Testis (tissue), 3 donors: ENCODE data around the gene UHMK1. TPM values are rescaled to one million over a fixed set of nuclear protein-coding genes. Genes with fewer than 3 reads are reported as not detected.

Source experiments
- DNase-seq: peaks from one replicate; pipeline ENCODE4 v3.0.0-alpha.2; 2019
- H3K27ac ChIP-seq, 2 donors: fragments of 200-600 bp; sonication (generic); one replicate each; pipeline ENCODE4 v1.5.1; 2019
- H3K27me3 ChIP-seq: fragments of 200-600 bp; sonication (generic); one replicate; pipeline ENCODE4 v1.5.1; 2019
- H3K36me3 ChIP-seq: fragments of 200-600 bp; sonication (generic); one replicate; pipeline ENCODE4 v1.5.1; 2017; ENCODE audit warnings: low read depth; ENCODE audit errors: missing control alignments
- H3K4me1 ChIP-seq: fragments of 200-600 bp; sonication (generic); one replicate; pipeline ENCODE4 v1.5.1; 2019
- H3K4me3 ChIP-seq, 2 donors: fragments of 200-600 bp; sonication (generic); one replicate each; pipeline ENCODE4 v1.5.1; 2017 to 2019
- H3K9me3 ChIP-seq: fragments of 200-600 bp; sonication (generic); one replicate; pipeline ENCODE4 v1.5.1; 2017
- POLR2A ChIP-seq: fragments of 450-650 bp; IDR thresholded peaks from one replicate; pipeline ENCODE4 v1.6.1; 2017; ENCODE audit warnings: antibody characterized with exemption, mild to moderate bottlenecking, moderate library complexity
- WGBS, 2 donors: methylation state at CpG; one replicate each; pipeline ENCODE4 v1.1.5; 2018; 5-methylcytosine and 5-hydroxymethylcytosine counted together
- intact Hi-C: fragments of 100-400 bp; cut with DNase I; formaldehyde crosslinking; loops from one replicate; pipeline ENCODE4 v1.15.1; 2023; ENCODE audit warnings: low total_unique reads
- polyA plus RNA-seq: library from polyadenylated mRNA; stranded (reverse); fragments of 350-450 nt; fragmentation: Illumina TruSeq; extraction: RNeasy Lipid Tissue Mini Kit (QIAGEN cat#74804); gene quantifications from one replicate; pipeline ENCODE4 v1.2.3, GENCODE V29; 2014; ENCODE audit warnings: low read depth, low replicate concordance; ENCODE audit not compliant: insufficient read depth
- small RNA-seq, 2 donors: library from RNA; depleted of rRNA; stranded (forward); fragments of <200 nt; gene quantifications; one replicate each; pipeline ENCODE3, GENCODE V24; 2016
- total RNA-seq, 2 donors: library from RNA; depleted of rRNA; stranded (reverse); fragments of >200 nt; gene quantifications; one replicate each; pipeline ENCODE4 v1.2.3, GENCODE V29; 2016
- TF ChIP-seq, protein P1 (sequence below), 3 experiments: fragments of 450-650 bp in 2 of 3; fragments of 200-600 bp in 1 of 3; sonication (generic) in 1 of 3; IDR thresholded peaks; one replicate each; pipeline ENCODE4 v1.5.1; 2016 to 2019; ENCODE audit warnings: antibody characterized with exemption in 3 of 3, mild to moderate bottlenecking in 2 of 3, moderate library complexity in 1 of 3

Gene UHMK1
- total and polyA plus RNA-seq, 3 donors from 2014 or later, result 23.2 to 36.9 (median 35.8) TPM

DNA sequence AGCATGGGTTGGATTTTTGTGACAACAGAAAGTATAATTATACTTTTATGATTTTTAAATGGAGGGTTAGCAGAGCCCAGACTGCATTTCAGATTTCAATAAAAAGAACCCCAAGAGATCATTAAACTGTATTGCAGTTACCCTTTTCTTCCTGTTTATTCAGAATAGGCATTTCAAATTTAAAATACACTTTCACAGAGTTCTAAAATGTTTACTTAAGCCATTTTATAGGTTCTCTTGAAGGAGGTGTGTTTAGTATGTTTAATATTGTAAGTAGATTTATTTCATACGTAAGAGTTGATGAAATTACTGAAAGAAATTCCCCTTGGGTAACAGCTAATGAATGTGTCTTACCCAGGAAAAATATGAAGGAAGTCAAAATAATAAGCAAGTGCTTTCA is 81.3 kb downstream of the UHMK1 start:
- H3K27me3 ChIP-seq, result no peaks in the 10 kb centered on the region
- no peak for TF ChIP-seq POLR2A
- TF ChIP-seq, protein P1, sequence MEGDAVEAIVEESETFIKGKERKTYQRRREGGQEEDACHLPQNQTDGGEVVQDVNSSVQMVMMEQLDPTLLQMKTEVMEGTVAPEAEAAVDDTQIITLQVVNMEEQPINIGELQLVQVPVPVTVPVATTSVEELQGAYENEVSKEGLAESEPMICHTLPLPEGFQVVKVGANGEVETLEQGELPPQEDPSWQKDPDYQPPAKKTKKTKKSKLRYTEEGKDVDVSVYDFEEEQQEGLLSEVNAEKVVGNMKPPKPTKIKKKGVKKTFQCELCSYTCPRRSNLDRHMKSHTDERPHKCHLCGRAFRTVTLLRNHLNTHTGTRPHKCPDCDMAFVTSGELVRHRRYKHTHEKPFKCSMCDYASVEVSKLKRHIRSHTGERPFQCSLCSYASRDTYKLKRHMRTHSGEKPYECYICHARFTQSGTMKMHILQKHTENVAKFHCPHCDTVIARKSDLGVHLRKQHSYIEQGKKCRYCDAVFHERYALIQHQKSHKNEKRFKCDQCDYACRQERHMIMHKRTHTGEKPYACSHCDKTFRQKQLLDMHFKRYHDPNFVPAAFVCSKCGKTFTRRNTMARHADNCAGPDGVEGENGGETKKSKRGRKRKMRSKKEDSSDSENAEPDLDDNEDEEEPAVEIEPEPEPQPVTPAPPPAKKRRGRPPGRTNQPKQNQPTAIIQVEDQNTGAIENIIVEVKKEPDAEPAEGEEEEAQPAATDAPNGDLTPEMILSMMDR (IDR thresholded peaks at IDR 0.05), result no peak
- intact Hi-C loops, result no loop called here
- WGBS, 2 donors, result 93 to 98% methylated on average over 1 of the region's 1 CpG
- H3K4me3 ChIP-seq, result no peak overlapping the region
- DNase-seq, result no peak
- H3K4me1 ChIP-seq, result no peaks in the 10 kb centered on the region
- H3K36me3 ChIP-seq, result no peaks in the 10 kb centered on the region
- no peak overlapping the region for H3K27ac ChIP-seq
- H3K9me3 ChIP-seq, result no peaks in the 10 kb centered on the region

Small RNA genes within 50 kb of the gene (small RNA-seq; reads per million reads assigned to genes)
- 0 reads per million in 2 donors for gene UQCRBP2

Other genes starting within 250 kb of the UHMK1 start
- gene SPATA46, start 121.0 kb upstream of the UHMK1 start, total RNA-seq, result 10 to 100 TPM; 12.7 to 20.0 TPM
- 72.9 TPM for gene SPATA46, start 121.0 kb upstream of the UHMK1 start, polyA plus RNA-seq
- 1 to 10 TPM; 4.2 to 7.5 TPM for gene C1orf226, start 116.1 kb upstream of the UHMK1 start, total RNA-seq
- 6.5 TPM for gene C1orf226, start 116.1 kb upstream of the UHMK1 start, polyA plus RNA-seq
- gene SH2D1B, start 85.7 kb upstream of the UHMK1 start, total RNA-seq, result 1 to 10 TPM in 1 of 2 donors, under 1 TPM in 1; 0.62 to 1.3 TPM
- 0.59 TPM for gene SH2D1B, start 85.7 kb upstream of the UHMK1 start, polyA plus RNA-seq
- 100 to 1,000 TPM; 110 to 128 TPM for gene UAP1, start 63.9 kb downstream of the UHMK1 start, total RNA-seq
- gene UAP1, start 63.9 kb downstream of the UHMK1 start, polyA plus RNA-seq, result 161 TPM
- 1 to 10 TPM; 9.0 to 9.2 TPM for gene DDR2, start 134.6 kb downstream of the UHMK1 start, total RNA-seq
- 13.2 TPM for gene DDR2, start 134.6 kb downstream of the UHMK1 start, polyA plus RNA-seq